ENCODE measurements around the gene ALDH1A3.
A peak's percentile ranks its signal among the peaks of the same experiment; 100 is the strongest.

Gene ALDH1A3

DNA sequence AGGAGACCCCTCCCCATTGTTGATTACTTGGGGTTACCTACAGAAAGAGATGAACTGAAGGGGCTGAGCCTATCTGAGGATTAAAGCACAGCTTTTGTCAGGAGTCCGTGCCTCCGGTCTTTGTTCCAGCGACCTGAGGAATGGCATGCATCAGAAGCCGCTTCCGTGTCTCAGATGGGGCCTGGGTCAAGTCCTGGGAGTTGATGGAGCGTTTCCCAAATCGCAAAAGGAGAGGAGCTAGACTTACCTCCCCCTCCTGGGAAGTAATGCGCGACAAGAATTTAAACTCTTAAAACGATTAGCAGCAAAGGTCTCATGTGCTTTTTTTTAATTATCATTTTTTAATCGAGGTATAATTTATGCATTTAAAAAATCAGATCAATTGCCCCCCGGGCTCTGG, 983 bp upstream of the ALDH1A3 start:
- Histone ChIP-seq H3K4me3 (ENCODE audit: insufficient read length, low read depth) (peak overlapping the region; percentile 57), H3K27me3 (ENCODE audit: insufficient read depth, insufficient read length) (peaks cover 73% of the 10 kb centered on the region), H3K9me3 (ENCODE audit: insufficient read depth, low read length) (no peaks in the 10 kb centered on the region), H3K4me1 (ENCODE audit: insufficient read depth, insufficient read length) (peaks cover 8% of the 10 kb centered on the region), H3K36me3 (ENCODE audit: insufficient read depth, insufficient read length, low read length) (no peaks in the 10 kb centered on the region), H3K9ac (ENCODE audit: insufficient read length, low read depth) (peak overlapping the region; percentile 59)
- no peak for TF ChIP-seq ZNF274 (IDR thresholded peaks at IDR 0.05; ENCODE audit: low read depth, low read length)
- no peak for TF ChIP-seq SUZ12 (IDR thresholded peaks at IDR 0.05; ENCODE audit: extremely low read depth, insufficient read depth, insufficient read length)
- no peak for TF ChIP-seq YY1 (IDR thresholded peaks at IDR 0.05; ENCODE audit: insufficient read depth, insufficient read length)
- DNase-seq (ENCODE audit: low read depth, low spot score), result peak; percentile 55

DNA sequence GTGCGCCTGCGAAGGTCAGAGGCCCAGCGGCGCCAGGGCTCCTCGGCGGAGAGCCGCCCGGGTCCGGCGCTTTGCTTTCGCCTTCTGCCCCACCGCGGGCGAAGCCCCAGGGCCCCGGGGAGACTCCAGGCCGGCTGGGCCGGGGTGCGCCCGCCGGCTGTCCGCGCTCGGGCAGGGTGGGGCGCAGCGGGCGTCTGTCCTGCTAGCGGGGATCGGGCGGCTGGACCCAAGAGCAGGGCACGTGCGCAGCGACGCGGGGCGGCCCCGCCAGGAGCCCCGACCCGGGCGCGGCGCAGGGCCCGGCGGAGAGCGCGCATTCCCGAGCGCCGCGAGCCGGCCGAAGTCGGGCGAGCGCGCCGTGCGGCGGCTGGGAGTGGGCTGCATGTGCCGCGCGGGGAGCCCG, 569 bp upstream of the ALDH1A3 start:
- H3K4me1 ChIP-seq (ENCODE audit: insufficient read depth, insufficient read length), result peaks cover 8% of the 10 kb centered on the region
- peak overlapping the region; percentile 57 for H3K4me3 ChIP-seq (ENCODE audit: insufficient read length, low read depth)
- H3K9me3 ChIP-seq (ENCODE audit: insufficient read depth, low read length), result no peaks in the 10 kb centered on the region
- TF ChIP-seq YY1 (IDR thresholded peaks at IDR 0.05; ENCODE audit: insufficient read depth, insufficient read length) (no peak), ZNF274 (IDR thresholded peaks at IDR 0.05; ENCODE audit: low read depth, low read length) (no peak), SUZ12 (IDR thresholded peaks at IDR 0.05; ENCODE audit: extremely low read depth, insufficient read depth, insufficient read length) (no peak)
- DNase-seq (ENCODE audit: low read depth, low spot score), result no peak
- peaks cover 75% of the 10 kb centered on the region for H3K27me3 ChIP-seq (ENCODE audit: insufficient read depth, insufficient read length)
- H3K36me3 ChIP-seq (ENCODE audit: insufficient read depth, insufficient read length, low read length), result no peaks in the 10 kb centered on the region
- peak overlapping the region; percentile 59 for H3K9ac ChIP-seq (ENCODE audit: insufficient read length, low read depth)

DNA sequence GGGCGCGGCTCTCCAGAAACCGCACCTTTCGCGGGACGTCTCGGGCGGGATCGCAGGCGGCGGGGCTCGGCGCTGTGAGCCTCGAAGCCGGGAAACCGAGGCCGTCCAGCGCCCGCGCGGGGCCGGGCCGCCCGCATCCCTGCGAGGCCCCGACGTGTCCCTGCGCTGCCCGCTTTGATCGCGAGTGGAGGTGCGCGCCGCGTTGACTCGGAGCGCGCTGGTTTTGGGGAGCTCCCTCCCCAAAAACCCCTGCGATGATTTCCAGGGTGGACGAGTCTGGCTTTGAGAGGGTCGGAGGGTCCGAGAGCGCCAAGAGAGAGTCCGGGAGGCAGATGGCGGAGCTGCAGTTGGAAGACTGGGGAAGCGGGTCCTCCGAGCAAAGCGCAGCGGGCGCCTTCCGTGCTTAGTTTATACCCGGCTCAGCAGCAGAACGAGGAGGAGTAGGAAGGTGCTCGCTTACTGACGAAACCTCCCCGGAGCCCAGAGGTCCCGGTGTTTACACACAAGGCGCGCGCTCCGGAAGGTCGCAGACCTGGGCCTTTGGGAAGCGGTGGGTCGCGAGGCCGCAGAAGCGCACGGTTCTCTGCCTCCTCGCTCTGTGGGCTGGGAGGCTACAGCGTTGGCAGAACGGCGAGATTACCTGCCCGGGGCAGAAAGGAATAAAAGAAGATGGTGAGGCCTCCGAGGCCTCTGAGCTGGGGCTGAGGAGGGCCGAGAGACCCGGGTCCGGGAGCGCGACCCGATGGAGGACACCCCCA, 687 bp downstream of the ALDH1A3 start:
- peak overlapping the region; percentile 57 for H3K4me3 ChIP-seq (ENCODE audit: insufficient read length, low read depth)
- peaks cover 71% of the 10 kb centered on the region for H3K27me3 ChIP-seq (ENCODE audit: insufficient read depth, insufficient read length)
- DNase-seq (ENCODE audit: low read depth, low spot score), result peak; percentile 30
- H3K9ac ChIP-seq (ENCODE audit: insufficient read length, low read depth), result peak overlapping the region; percentile 79
- H3K36me3 ChIP-seq (ENCODE audit: insufficient read depth, insufficient read length, low read length), result no peaks in the 10 kb centered on the region
- no peaks in the 10 kb centered on the region for H3K9me3 ChIP-seq (ENCODE audit: insufficient read depth, low read length)
- peaks cover 8% of the 10 kb centered on the region for H3K4me1 ChIP-seq (ENCODE audit: insufficient read depth, insufficient read length)
- TF ChIP-seq YY1 (IDR thresholded peaks at IDR 0.05; ENCODE audit: insufficient read depth, insufficient read length) (no peak), ZNF274 (IDR thresholded peaks at IDR 0.05; ENCODE audit: low read depth, low read length) (no peak), SUZ12 (IDR thresholded peaks at IDR 0.05; ENCODE audit: extremely low read depth, insufficient read depth, insufficient read length) (peak; percentile 54)

DNA sequence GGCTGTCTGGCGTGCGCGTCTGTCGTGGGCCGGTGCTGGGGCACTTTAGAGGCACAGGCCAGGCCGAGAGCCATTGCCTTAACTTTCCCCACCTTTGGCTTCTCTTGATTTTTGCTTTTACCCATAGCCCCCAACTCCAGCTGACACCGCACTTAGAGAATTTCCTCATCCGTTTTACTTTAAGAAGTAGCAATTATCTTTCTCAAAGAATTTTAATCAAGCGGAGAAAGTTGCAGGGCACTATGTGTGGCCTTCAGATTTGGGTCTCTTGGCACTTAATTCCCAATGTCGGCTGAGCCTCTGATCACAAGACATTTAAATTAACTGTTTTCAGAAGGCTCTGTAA, 1.2 kb downstream of the ALDH1A3 start:
- Histone ChIP-seq H3K9ac (ENCODE audit: insufficient read length, low read depth) (peak overlapping the region; percentile 79), H3K4me1 (ENCODE audit: insufficient read depth, insufficient read length) (peaks cover 8% of the 10 kb centered on the region), H3K4me3 (ENCODE audit: insufficient read length, low read depth) (peak overlapping the region; percentile 57), H3K9me3 (ENCODE audit: insufficient read depth, low read length) (no peaks in the 10 kb centered on the region), H3K36me3 (ENCODE audit: insufficient read depth, insufficient read length, low read length) (no peaks in the 10 kb centered on the region), H3K27me3 (ENCODE audit: insufficient read depth, insufficient read length) (peaks cover 66% of the 10 kb centered on the region)
- DNase-seq (ENCODE audit: low read depth, low spot score), result no peak
- TF ChIP-seq ZNF274 (IDR thresholded peaks at IDR 0.05; ENCODE audit: low read depth, low read length) (no peak), YY1 (IDR thresholded peaks at IDR 0.05; ENCODE audit: insufficient read depth, insufficient read length) (no peak), SUZ12 (IDR thresholded peaks at IDR 0.05; ENCODE audit: extremely low read depth, insufficient read depth, insufficient read length) (no peak)

DNA sequence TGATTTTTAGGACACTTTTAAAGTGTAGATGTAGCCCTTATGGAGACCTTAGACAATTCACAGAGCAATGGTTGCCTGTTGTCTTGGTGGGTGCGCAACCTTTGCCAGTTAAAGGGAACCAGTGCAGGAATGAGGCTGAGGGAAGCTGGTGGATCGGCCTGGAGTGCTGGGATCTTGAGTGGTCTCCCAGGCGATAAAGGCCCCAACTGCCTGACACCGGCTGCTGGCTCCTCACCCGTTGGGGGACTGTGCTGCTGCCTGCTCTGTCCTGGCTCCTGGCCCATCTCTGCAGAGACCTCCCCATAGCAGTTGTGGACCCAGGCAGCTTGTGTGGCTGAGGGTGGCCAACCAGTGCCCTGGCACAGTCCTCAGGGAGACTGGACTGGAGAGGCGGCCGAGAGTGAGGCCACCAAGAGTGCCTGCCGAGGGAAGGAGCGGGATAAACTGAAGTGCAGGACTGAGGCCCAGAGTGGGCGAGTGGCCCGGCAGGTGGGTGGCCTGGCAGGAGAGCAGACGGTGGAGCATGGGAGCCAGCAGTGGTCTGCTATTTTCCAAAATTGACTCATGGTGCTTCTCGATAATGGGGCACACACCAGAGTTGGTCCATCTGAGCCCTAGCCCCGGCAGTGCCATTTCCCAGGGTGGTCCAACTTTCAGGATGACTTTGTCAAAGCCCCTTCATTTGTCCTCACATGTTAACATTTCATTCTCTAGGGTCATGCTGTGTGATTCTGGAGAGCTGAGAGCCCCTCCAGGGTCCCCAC, 2.1 kb downstream of the ALDH1A3 start:
- H3K4me3 ChIP-seq (ENCODE audit: insufficient read length, low read depth), result no peak overlapping the region
- no peak overlapping the region for H3K9ac ChIP-seq (ENCODE audit: insufficient read length, low read depth)
- H3K27me3 ChIP-seq (ENCODE audit: insufficient read depth, insufficient read length), result peaks cover 63% of the 10 kb centered on the region
- DNase-seq (ENCODE audit: low read depth, low spot score), result no peak
- peaks cover 8% of the 10 kb centered on the region for H3K4me1 ChIP-seq (ENCODE audit: insufficient read depth, insufficient read length)
- no peaks in the 10 kb centered on the region for H3K9me3 ChIP-seq (ENCODE audit: insufficient read depth, low read length)
- no peaks in the 10 kb centered on the region for H3K36me3 ChIP-seq (ENCODE audit: insufficient read depth, insufficient read length, low read length)
- TF ChIP-seq SUZ12 (IDR thresholded peaks at IDR 0.05; ENCODE audit: extremely low read depth, insufficient read depth, insufficient read length) (no peak), YY1 (IDR thresholded peaks at IDR 0.05; ENCODE audit: insufficient read depth, insufficient read length) (no peak)

DNA sequence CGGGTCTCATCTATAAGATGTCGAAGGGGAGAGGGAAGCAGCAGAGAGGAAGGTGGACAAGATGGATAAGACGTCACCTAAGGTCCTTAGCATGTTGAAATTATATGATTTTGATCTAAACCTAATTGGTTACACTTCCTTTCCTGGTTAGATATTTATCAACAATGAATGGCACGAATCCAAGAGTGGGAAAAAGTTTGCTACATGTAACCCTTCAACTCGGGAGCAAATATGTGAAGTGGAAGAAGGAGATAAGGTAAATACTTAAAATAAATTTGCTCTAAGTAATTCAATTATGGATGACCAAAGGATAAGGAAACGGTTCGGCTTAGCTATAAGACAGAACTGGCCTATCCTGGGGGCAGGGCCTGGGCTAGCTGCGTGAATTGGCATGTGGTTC, 5.5 kb downstream of the ALDH1A3 start:
- peaks cover 37% of the 10 kb centered on the region for H3K27me3 ChIP-seq (ENCODE audit: insufficient read depth, insufficient read length)
- no peak for TF ChIP-seq ZNF274 (IDR thresholded peaks at IDR 0.05; ENCODE audit: low read depth, low read length)
- DNase-seq (ENCODE audit: low read depth, low spot score), result no peak
- H3K36me3 ChIP-seq (ENCODE audit: insufficient read depth, insufficient read length, low read length), result no peaks in the 10 kb centered on the region
- H3K9ac ChIP-seq (ENCODE audit: insufficient read length, low read depth), result no peak overlapping the region
- no peaks in the 10 kb centered on the region for H3K4me1 ChIP-seq (ENCODE audit: insufficient read depth, insufficient read length)
- H3K9me3 ChIP-seq (ENCODE audit: insufficient read depth, low read length), result no peaks in the 10 kb centered on the region
- no peak overlapping the region for H3K4me3 ChIP-seq (ENCODE audit: insufficient read length, low read depth)

DNA sequence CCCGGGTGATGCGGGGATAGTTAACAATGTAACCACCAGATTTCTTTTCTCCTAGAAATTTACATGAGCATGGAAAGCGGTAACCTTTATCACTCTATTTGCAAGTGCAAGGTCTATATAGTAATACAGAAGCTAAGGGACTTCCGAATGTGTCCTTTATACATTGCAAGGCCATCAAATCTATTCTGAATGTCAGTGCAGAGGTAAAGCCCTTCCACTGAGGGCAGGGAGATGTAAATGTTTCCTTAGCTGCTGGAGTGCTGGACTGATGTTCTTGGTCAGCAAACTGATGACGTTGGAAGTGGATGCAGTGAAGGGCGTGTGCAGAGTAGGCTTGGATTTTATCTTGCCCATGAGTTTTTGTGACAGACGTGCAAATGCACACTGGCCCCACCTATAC, 6.2 kb downstream of the ALDH1A3 start:
- Histone ChIP-seq H3K4me3 (ENCODE audit: insufficient read length, low read depth) (no peak overlapping the region), H3K4me1 (ENCODE audit: insufficient read depth, insufficient read length) (no peaks in the 10 kb centered on the region), H3K36me3 (ENCODE audit: insufficient read depth, insufficient read length, low read length) (no peaks in the 10 kb centered on the region), H3K9me3 (ENCODE audit: insufficient read depth, low read length) (no peaks in the 10 kb centered on the region), H3K9ac (ENCODE audit: insufficient read length, low read depth) (no peak overlapping the region), H3K27me3 (ENCODE audit: insufficient read depth, insufficient read length) (peaks cover 30% of the 10 kb centered on the region)
- no peak for DNase-seq (ENCODE audit: low read depth, low spot score)
- TF ChIP-seq ZNF274 (IDR thresholded peaks at IDR 0.05; ENCODE audit: low read depth, low read length) (no peak), SUZ12 (IDR thresholded peaks at IDR 0.05; ENCODE audit: extremely low read depth, insufficient read depth, insufficient read length) (no peak), YY1 (IDR thresholded peaks at IDR 0.05; ENCODE audit: insufficient read depth, insufficient read length) (no peak)

All from NT2/D1 (cell line).